Stimulated activated naive B cell treated with anti-CD40 and anti-IgM and Interleukin-4, amounts not matched to agents 10 μg/mL and 1 μg/mL and 100 μg/mL, for 72 hours (primary cell): ENCODE data around the gene OS9.
"Not testable (repeated sequence)": the region's sequence is repeated elsewhere in the genome, so short reads cannot be mapped to it uniquely, and the experiment has no call there.

Experiments
- ATAC-seq, 2 donors: fragments of 150-1000 bp; cut with Tn5 transposase; replicated peaks; 2 replicates each; pipeline ENCODE4 v1.10.0; 2021; ENCODE audit warnings: moderate library complexity in 1 of 2
- DNase-seq: peaks from one replicate; pipeline ENCODE4 v3.0.0; 2021
- H3K27ac Mint-ChIP-seq: one replicate; pipeline ENCODE4 v1.8.0; 2022; ENCODE audit warnings: mild to moderate bottlenecking, mixed read lengths
- H3K27me3 Mint-ChIP-seq, 2 donors: one replicate each; pipeline ENCODE4 v1.8.0; 2022; ENCODE audit warnings: mixed read lengths in 2 of 2
- H3K36me3 Mint-ChIP-seq, 2 donors: one replicate each; pipeline ENCODE4 v1.8.0; 2022; ENCODE audit warnings: mixed read lengths in 2 of 2, mild to moderate bottlenecking in 1 of 2
- H3K4me1 Mint-ChIP-seq, 2 donors: one replicate each; pipeline ENCODE4 v1.8.0; 2022; ENCODE audit warnings: mixed read lengths in 2 of 2, mild to moderate bottlenecking in 1 of 2
- H3K4me3 Mint-ChIP-seq, 2 donors: one replicate each; pipeline ENCODE4 v1.8.0; 2022; ENCODE audit warnings: mild to moderate bottlenecking in 2 of 2, mixed read lengths in 2 of 2, moderate library complexity in 1 of 2
- H3K9me3 Mint-ChIP-seq, 2 donors: one replicate each; pipeline ENCODE4 v1.8.0; 2022; ENCODE audit warnings: mixed read lengths in 2 of 2, mild to moderate bottlenecking in 1 of 2

Gene OS9

GRCh38 chr12:57712701-57713100 is 18.8 kb downstream of the OS9 start:
- ATAC-seq = no peak
- no peak for DNase-seq
- Mint-ChIP-seq H3K4me1 (peaks cover 5 to 12% of the 10 kb centered on the region in 2 donors), H3K9me3 (no peaks in the 10 kb centered on the region), H3K27me3 (no peaks in the 10 kb centered on the region), H3K4me3 (no peak overlapping the region), H3K27ac (no peak overlapping the region), H3K36me3 (peaks cover 42 to 55% of the 10 kb centered on the region in 2 donors)

- Mint-ChIP-seq H3K27ac (no peak overlapping the region), H3K27me3 (no peaks in the 10 kb centered on the region), H3K36me3 (peaks cover 47 to 60% of the 10 kb centered on the region in 2 donors), H3K9me3 (no peaks in the 10 kb centered on the region), H3K4me1 (peaks cover 5 to 12% of the 10 kb centered on the region in 2 donors), H3K4me3 (no peak overlapping the region)
- ATAC-seq (no peak), DNase-seq (no peak)
Observed at GRCh38 chr12:57713209-57713608, 19.3 kb downstream of the OS9 start.

- DNase-seq, H3K4me1 Mint-ChIP-seq, H3K27me3 Mint-ChIP-seq, H3K9me3 Mint-ChIP-seq, H3K4me3 Mint-ChIP-seq: not testable (repeated sequence)
- Mint-ChIP-seq H3K27ac (peak overlapping the region; percentile 59), H3K36me3 (peaks cover 59 to 69% of the 10 kb centered on the region in 2 donors)
- peak; percentile 70 to 80 for ATAC-seq
Observed at GRCh38 chr12:57715036-57715748, 21.3 kb downstream of the OS9 start.

GRCh38 chr12:57715786-57716185 is 21.9 kb downstream of the OS9 start:
- Mint-ChIP-seq H3K36me3 (peaks cover 62 to 74% of the 10 kb centered on the region in 2 donors), H3K4me1 (peaks cover 6 to 7% of the 10 kb centered on the region in 2 donors), H3K27me3 (no peaks in the 10 kb centered on the region), H3K27ac (peak overlapping the region; percentile 59), H3K4me3 (no peak overlapping the region), H3K9me3 (no peaks in the 10 kb centered on the region)
- ATAC-seq (no peak), DNase-seq (no peak)

- no peak for ATAC-seq
- Mint-ChIP-seq H3K9me3 (no peaks in the 10 kb centered on the region), H3K27ac (no peak overlapping the region), H3K4me1 (peaks cover 6 to 7% of the 10 kb centered on the region in 2 donors), H3K27me3 (no peaks in the 10 kb centered on the region), H3K36me3 (peaks cover 63 to 73% of the 10 kb centered on the region in 2 donors), H3K4me3 (no peak overlapping the region)
- DNase-seq = no peak
Observed at GRCh38 chr12:57716305-57716704, 22.4 kb downstream of the OS9 start.

- Mint-ChIP-seq H3K27ac (no peak overlapping the region), H3K4me3 (no peak overlapping the region), H3K27me3 (no peaks in the 10 kb centered on the region), H3K9me3 (no peaks in the 10 kb centered on the region), H3K4me1 (peaks cover 7 to 9% of the 10 kb centered on the region in 2 donors), H3K36me3 (peaks cover 62 to 72% of the 10 kb centered on the region in 2 donors)
- no peak for DNase-seq
- no peak for ATAC-seq
Observed at GRCh38 chr12:57717131-57717530, 23.2 kb downstream of the OS9 start.

GRCh38 chr12:57717846-57718640 is 24.1 kb downstream of the OS9 start:
- no peak for ATAC-seq

GRCh38 chr12:57718641-57719528 is 25.0 kb downstream of the OS9 start:
- Mint-ChIP-seq H3K4me3 (no peak overlapping the region), H3K36me3 (peaks cover 57 to 68% of the 10 kb centered on the region in 2 donors), H3K9me3 (no peaks in the 10 kb centered on the region), H3K27ac (no peak overlapping the region), H3K4me1 (peaks cover 7 to 11% of the 10 kb centered on the region in 2 donors), H3K27me3 (no peaks in the 10 kb centered on the region)
- ATAC-seq = no peak
- no peak for DNase-seq

More at GRCh38 chr12:57717846-57718640, 24.1 kb downstream of the OS9 start:
- no peak for DNase-seq
- H3K27ac Mint-ChIP-seq = no peak overlapping the region
- H3K27me3 Mint-ChIP-seq = no peaks in the 10 kb centered on the region
- H3K4me3 Mint-ChIP-seq = no peak overlapping the region
- peaks cover 7 to 9% of the 10 kb centered on the region in 2 donors for H3K4me1 Mint-ChIP-seq
- H3K36me3 Mint-ChIP-seq = peaks cover 62 to 70% of the 10 kb centered on the region in 2 donors
- H3K9me3 Mint-ChIP-seq = no peaks in the 10 kb centered on the region

- Mint-ChIP-seq H3K9me3 (no peaks in the 10 kb centered on the region), H3K27me3 (no peaks in the 10 kb centered on the region), H3K4me1 (peaks cover 12 to 18% of the 10 kb centered on the region in 2 donors), H3K27ac (peak overlapping the region; percentile 73), H3K36me3 (peaks cover 58 to 71% of the 10 kb centered on the region in 2 donors), H3K4me3 (no peak overlapping the region)
- ATAC-seq = no peak
- no peak for DNase-seq
Observed at GRCh38 chr12:57719777-57720605, 26.1 kb downstream of the OS9 start.

- Mint-ChIP-seq H3K9me3 (no peaks in the 10 kb centered on the region), H3K4me3 (no peak overlapping the region), H3K36me3 (peaks cover 58 to 72% of the 10 kb centered on the region in 2 donors), H3K27me3 (no peaks in the 10 kb centered on the region), H3K4me1 (peaks cover 15 to 16% of the 10 kb centered on the region in 2 donors), H3K27ac (peak overlapping the region; percentile 73)
- ATAC-seq (no peak), DNase-seq (no peak)
Observed at GRCh38 chr12:57720606-57721595, 27.0 kb downstream of the OS9 start.

GRCh38 chr12:57721846-57722608 is 28.1 kb downstream of the OS9 start:
- peak overlapping the region; percentile 38 for H3K27ac Mint-ChIP-seq
- H3K27me3 Mint-ChIP-seq, ATAC-seq, H3K4me3 Mint-ChIP-seq, DNase-seq, H3K9me3 Mint-ChIP-seq: not testable (repeated sequence)
- H3K36me3 Mint-ChIP-seq = peaks cover 60 to 71% of the 10 kb centered on the region in 2 donors
- H3K4me1 Mint-ChIP-seq = peaks cover 15 to 18% of the 10 kb centered on the region in 2 donors
